HEK293T (cell line): Measurements from ENCODE around the gene C19orf25.

Experiments
- CTCF ChIA-PET: fragments of 350-600 bp; formaldehyde crosslinking; extraction: SDS; loops from one replicate; lab custom pipeline; 2021; ENCODE audit warnings: antibody characterized with exemption, inconsistent platforms; lab: Yijun Ruan, JAX
- POLR2A ChIA-PET: fragments of 350-600 bp; formaldehyde crosslinking; extraction: SDS; loops from one replicate; lab custom pipeline; 2020; ENCODE audit warnings: antibody characterized with exemption, inconsistent platforms; lab: Yijun Ruan, JAX
- DNase-seq: peaks from one replicate; pipeline ENCODE4 v3.0.0; 2012; ENCODE audit warnings: mixed read lengths; ENCODE audit errors: extremely low spot score
- ARNT ChIP-seq: fragments of 450-650 bp; IDR thresholded peaks from 2 replicates; pipeline ENCODE4 v1.6.1; 2017; ENCODE audit warnings: mild to moderate bottlenecking
- BHLHE40 ChIP-seq: fragments of 450-650 bp; IDR thresholded peaks from 2 replicates; pipeline ENCODE4 v1.6.1; 2016; ENCODE audit warnings: mild to moderate bottlenecking, moderate library complexity, borderline replicate concordance
- CTBP1 ChIP-seq: fragments of 450-650 bp; IDR thresholded peaks from 2 replicates; pipeline ENCODE4 v1.6.1; 2016; ENCODE audit warnings: borderline replicate concordance
- ELF4 ChIP-seq: fragments of 450-650 bp; IDR thresholded peaks from 2 replicates; pipeline ENCODE4 v1.6.1; 2017; ENCODE audit warnings: antibody characterized with exemption
- FOXA1 ChIP-seq: fragments of 450-650 bp; IDR thresholded peaks from 2 replicates; pipeline ENCODE4 v1.6.1; 2016; ENCODE audit warnings: mild to moderate bottlenecking
- FOXK2 ChIP-seq: fragments of 450-650 bp; IDR thresholded peaks from 2 replicates; pipeline ENCODE4 v1.6.1; 2016; ENCODE audit warnings: mild to moderate bottlenecking
- FOXM1 ChIP-seq: fragments of 450-650 bp; IDR thresholded peaks from 2 replicates; pipeline ENCODE4 v1.6.1; 2017; ENCODE audit warnings: mild to moderate bottlenecking, borderline replicate concordance
- HDGF ChIP-seq: fragments of 450-650 bp; IDR thresholded peaks from 2 replicates; pipeline ENCODE4 v1.6.1; 2017; ENCODE audit warnings: antibody characterized with exemption, borderline replicate concordance
- L3MBTL2 ChIP-seq: fragments of 450-650 bp; conservative IDR thresholded peaks from 2 replicates; pipeline ENCODE4 v1.6.1; 2016; ENCODE audit warnings: mild to moderate bottlenecking
- LEF1 ChIP-seq: fragments of 450-650 bp; IDR thresholded peaks from 2 replicates; pipeline ENCODE4 v1.6.1; 2017; ENCODE audit warnings: mild to moderate bottlenecking, borderline replicate concordance
- NFRKB ChIP-seq: fragments of 450-650 bp; IDR thresholded peaks from 2 replicates; pipeline ENCODE4 v1.6.1; 2016; ENCODE audit warnings: mild to moderate bottlenecking, moderate library complexity
- SP1 ChIP-seq: fragments of 450-650 bp; IDR thresholded peaks from 2 replicates; pipeline ENCODE4 v1.6.1; 2017
- SUZ12 ChIP-seq: fragments of 450-650 bp; IDR thresholded peaks from 2 replicates; pipeline ENCODE4 v1.6.1; 2016; ENCODE audit warnings: mild to moderate bottlenecking
- TARDBP ChIP-seq: fragments of 450-650 bp; IDR thresholded peaks from 2 replicates; pipeline ENCODE4 v1.6.1; 2016
- ZNF384 ChIP-seq: fragments of 450-650 bp; IDR thresholded peaks from 2 replicates; pipeline ENCODE4 v1.6.1; 2016
- TF ChIP-seq, protein P1 (sequence below): fragments of 450-650 bp; IDR thresholded peaks from 2 replicates; pipeline ENCODE4 v1.6.1; 2016

The C19orf25 gene

DNA sequence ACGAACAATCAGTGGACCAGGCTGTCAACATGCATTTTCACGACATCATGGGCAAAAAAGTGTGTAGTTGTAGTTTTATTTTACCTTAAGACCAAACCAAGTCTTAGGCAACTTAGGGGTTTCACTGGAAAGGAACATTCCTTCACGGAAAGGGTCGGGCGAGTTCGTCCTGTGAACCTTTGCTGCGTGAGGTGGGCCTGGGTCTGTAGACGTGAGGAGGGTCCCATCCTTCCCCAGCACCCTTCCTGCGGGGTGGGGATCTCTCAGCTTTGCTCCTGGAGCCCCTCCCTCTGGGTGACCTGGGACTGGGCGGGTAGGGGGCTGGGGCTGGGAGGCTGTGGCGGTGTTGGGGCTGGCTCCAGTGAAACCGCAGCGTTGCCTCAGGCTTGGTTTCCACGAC lies 53.1 kb downstream of the C19orf25 start:
- POLR2A ChIA-PET = interaction anchor here (1.0 kb wide), 1 partner anchor 14 kb away, joined by 3 read pairs; no protein-coding TSS in a partner anchor
- TF ChIP-seq LEF1 (no peak), FOXA1 (no peak), L3MBTL2 (no peak), NFRKB (no peak), ARNT (no peak), HDGF (no peak), FOXM1 (no peak), FOXK2 (no peak), TARDBP (no peak), BHLHE40 (no peak)
- TF ChIP-seq, protein P1, sequence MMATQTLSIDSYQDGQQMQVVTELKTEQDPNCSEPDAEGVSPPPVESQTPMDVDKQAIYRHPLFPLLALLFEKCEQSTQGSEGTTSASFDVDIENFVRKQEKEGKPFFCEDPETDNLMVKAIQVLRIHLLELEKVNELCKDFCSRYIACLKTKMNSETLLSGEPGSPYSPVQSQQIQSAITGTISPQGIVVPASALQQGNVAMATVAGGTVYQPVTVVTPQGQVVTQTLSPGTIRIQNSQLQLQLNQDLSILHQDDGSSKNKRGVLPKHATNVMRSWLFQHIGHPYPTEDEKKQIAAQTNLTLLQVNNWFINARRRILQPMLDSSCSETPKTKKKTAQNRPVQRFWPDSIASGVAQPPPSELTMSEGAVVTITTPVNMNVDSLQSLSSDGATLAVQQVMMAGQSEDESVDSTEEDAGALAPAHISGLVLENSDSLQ = no peak
- no peak for DNase-seq
- CTCF ChIA-PET = no interaction called here

DNA sequence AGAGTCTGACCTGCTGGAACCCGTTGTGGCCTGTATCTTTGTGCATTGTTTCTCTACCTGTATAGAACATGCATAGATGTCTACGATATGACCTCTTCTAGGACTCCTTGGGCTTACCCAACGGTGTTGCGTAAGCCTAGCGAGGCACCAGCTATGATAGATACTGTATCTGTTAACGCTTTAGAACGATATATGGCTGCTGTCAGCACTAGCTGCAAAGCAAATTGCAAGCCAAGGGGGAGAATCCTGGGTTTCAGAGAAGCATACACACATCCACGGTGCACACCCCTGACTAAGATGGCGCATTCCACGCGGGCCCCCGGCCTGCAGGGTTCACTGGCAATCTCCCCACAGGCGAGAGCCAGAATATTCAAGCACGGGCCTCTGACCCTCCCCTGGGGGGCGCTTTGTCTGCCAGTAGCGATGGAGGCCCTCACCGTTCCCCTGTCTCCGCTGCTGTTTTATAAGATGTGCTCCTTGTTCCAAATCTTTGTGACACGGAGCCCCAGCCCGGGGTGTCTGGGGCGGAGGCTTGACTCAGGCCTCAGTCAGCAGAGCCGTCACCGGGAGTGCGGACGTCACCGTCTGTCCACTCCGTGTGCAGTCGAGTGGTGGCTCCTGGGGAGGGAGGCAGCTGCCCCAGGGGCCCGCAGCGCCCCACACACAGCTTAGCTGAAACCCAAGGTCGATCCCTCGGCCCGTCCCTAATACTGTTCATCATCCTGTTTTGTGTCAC lies 53.7 kb downstream of the C19orf25 start:
- CTCF ChIA-PET = no interaction called here
- no peak for DNase-seq

DNA sequence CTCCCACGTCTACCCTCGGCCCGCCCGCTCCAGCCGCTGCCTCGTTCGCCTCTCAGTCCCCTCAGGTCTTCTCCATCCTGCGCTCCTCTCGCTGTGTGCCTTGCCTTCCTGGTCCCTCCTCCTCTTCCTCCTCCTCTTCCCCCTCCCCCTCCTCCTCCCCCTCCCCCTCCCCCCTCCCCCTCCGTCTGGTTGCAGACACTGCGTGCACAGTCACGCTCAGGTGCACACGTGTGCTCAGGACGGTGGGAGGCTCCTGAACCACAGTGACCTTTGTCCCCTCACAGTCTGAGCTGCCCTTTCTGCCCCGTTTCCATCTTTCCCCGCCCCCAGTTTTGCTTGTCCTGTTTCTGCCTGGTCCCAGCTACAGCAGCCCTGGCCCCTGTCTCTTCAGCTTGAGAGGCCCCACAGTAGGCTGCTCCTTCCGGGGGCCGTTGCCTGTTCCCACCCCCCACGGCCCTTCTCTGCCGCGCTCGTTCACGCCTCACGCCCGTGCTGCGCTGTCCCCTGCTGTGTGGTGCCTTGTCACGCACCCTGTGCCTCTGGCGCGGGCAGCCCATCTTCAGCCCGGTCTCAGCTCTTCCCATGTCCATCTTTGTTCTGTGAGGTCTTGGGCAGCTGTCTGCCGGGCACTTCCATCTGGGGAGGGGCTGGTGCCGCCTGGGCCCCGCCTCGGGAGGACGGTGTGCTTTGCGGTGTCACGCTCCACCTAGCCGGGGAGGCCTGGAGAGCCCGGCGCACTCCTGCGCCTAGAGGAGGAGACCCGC lies 54.6 kb downstream of the C19orf25 start:
- POLR2A ChIA-PET = no interaction called here
- CTCF ChIA-PET = no interaction called here
- no peak for DNase-seq
- no peak for TF ChIP-seq SP1
- no peak for TF ChIP-seq FOXK2

More for the DNA sequence above, 53.7 kb downstream of the C19orf25 start:
- TF ChIP-seq SP1 (no peak), CTBP1 (no peak), ARNT (no peak), ZNF384 (no peak), LEF1 (no peak), SUZ12 (no peak), FOXK2 (no peak), ELF4 (no peak), L3MBTL2 (no peak), NFRKB (no peak), HDGF (no peak), FOXA1 (no peak), FOXM1 (no peak)
- TF ChIP-seq, protein P1 = no peak
- POLR2A ChIA-PET = no interaction called here

- CTCF ChIA-PET = interaction anchor here (1.0 kb wide), 1 partner anchor 30 kb away, joined by 3 read pairs; no protein-coding TSS in a partner anchor
- POLR2A ChIA-PET = no interaction called here
- no peak for DNase-seq
- TF ChIP-seq ARNT (no peak), HDGF (no peak), ELF4 (no peak), NFRKB (no peak), TARDBP (no peak), SUZ12 (no peak), CTBP1 (no peak), L3MBTL2 (no peak), LEF1 (no peak), SP1 (no peak)
- TF ChIP-seq, protein P1 = no peak
These were observed 55.4 kb downstream of the C19orf25 start for GRCh38 chr19:1423436-1424191.
